Activated T-cell treated with anti-CD3 and anti-CD28 coated beads, Interleukin-2, amount 50 U/mL, for 4 hours (primary cell): Measurements from ENCODE around the gene ALG1L2. TPM values are rescaled to one million over a fixed set of nuclear protein-coding genes. Genes with fewer than 3 reads are reported as not detected.
A peak's percentile ranks its signal among the peaks of the same experiment; 100 is the strongest.
"Not testable (repeated sequence)": the region's sequence is repeated elsewhere in the genome, so short reads cannot be mapped to it uniquely, and the experiment has no call there.

ENCODE experiments used
- ATAC-seq, 2 donors: fragments of 200-7000 bp; cut with Tn5 transposase; one replicate each; pipeline ENCODE4 v1.10.0; 2021
- DNase-seq: peaks from one replicate; pipeline ENCODE4 v3.0.0-alpha.2; 2020
- H3K27me3 Mint-ChIP-seq: one replicate; pipeline ENCODE4 v1.8.0; 2021; ENCODE audit warnings: low read depth, mixed read lengths
- H3K36me3 Mint-ChIP-seq: one replicate; pipeline ENCODE4 v1.8.0; 2022; ENCODE audit warnings: mixed read lengths; ENCODE audit not compliant: insufficient read depth
- H3K4me1 Mint-ChIP-seq: one replicate; pipeline ENCODE4 v1.8.0; 2021; ENCODE audit warnings: low read depth, mixed read lengths
- H3K4me3 Mint-ChIP-seq: one replicate; pipeline ENCODE4 v1.8.0; 2021; ENCODE audit warnings: mild to moderate bottlenecking, moderate library complexity, mixed read lengths
- H3K9me3 Mint-ChIP-seq: one replicate; pipeline ENCODE4 v1.8.0; 2021; ENCODE audit warnings: mixed read lengths
- total RNA-seq, 3 donors: library from RNA; stranded (reverse); gene quantifications; one replicate each; pipeline ENCODE4 v1.2.1, GENCODE V29; 2021

The ALG1L2 gene
- total RNA-seq, 3 donors from 2014 or later = 0.37 to 0.38 TPM; not detected in 1

DNA sequence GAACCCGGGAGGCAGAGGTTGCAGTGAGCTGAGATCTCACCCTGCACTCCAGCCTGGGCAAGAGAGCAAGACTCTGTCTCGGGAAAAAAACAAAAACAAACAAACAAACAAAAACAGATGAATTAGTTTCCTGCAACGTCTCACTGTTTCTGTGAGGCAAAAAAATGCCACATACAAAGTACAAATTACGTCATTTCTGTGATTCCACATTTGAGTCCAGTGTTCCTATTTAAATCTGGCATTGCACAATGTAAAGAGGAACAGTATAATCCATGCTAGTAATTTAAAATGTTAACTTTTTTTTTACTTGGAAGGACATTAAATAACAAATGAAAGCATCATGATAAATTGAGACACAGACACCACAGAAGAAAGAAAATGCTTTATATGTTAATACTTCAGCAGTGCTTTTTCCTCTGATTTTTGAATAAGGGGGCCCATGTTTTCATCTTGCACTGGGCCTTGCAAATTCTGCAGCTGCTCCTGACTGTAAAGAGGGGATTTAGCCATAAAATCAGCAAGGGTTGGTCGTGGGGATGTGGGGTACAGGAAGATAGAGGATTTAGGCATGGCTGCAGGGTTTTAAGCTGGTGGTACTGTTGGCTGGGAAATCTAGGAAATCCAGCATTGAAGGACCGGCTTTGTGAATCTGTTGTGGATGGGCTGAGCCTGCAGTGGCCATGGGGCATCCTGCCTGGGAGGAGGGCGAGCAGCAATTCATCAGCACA, 1.9 kb downstream of the ALG1L2 start:
- not testable (repeated sequence) for ATAC-seq

DNA sequence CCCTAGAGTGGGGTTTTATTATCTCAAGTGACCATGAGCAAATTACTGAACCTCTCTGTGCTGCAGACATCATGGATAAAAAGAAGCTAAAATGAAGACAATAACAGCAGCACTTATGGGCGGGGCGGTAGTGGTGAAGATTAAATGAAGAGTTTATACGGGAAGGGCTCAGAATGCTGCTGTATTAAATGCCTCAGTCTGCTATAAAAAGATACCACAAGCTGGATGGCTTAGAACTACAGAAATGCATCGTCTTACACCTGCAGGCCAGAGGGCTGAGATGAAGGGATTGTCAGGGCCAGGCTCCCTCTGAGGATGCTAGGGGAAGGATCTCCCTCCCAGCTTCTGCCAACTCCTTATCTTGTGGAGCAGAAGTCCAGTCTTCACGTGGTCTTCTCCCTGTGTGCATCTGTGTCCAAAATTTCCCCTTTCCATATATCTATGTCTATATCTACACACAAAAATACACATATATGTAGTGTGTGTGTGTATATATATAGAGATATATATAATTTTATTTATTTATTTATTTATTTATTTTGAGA, 2.9 kb downstream of the ALG1L2 start:
- no peak overlapping the region for H3K4me3 Mint-ChIP-seq
- ATAC-seq (no peak), DNase-seq (no peak)
- H3K27me3 Mint-ChIP-seq = peaks cover 14% of the 10 kb centered on the region
- H3K9me3 Mint-ChIP-seq = no peaks in the 10 kb centered on the region
- no peaks in the 10 kb centered on the region for H3K36me3 Mint-ChIP-seq
- H3K4me1 Mint-ChIP-seq = peaks cover 2% of the 10 kb centered on the region

More for the DNA sequence above, 1.9 kb downstream of the ALG1L2 start:
- H3K4me3 Mint-ChIP-seq, H3K36me3 Mint-ChIP-seq, DNase-seq, H3K9me3 Mint-ChIP-seq, H3K4me1 Mint-ChIP-seq: not testable (repeated sequence)
- H3K27me3 Mint-ChIP-seq = peaks cover 14% of the 10 kb centered on the region

DNA sequence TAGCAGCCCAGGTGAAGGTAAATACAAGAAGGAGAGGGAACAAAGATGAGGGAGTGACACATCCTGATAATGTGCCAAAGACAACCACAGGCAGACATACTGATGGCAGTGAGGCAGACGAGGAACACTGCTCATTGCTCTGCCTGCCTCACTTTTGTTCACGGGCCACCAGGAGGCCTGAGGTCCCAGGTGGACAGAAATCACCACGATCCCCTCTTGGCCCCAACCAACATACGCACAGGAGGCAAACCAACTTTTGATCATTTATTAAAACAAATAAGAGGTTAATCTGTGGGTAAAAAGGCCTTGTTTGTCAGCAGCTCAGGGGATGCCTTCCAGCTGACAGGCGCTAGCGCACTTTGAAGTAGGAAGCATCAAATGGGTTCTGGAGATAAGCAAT, 4.2 kb downstream of the ALG1L2 start:
- H3K4me1 Mint-ChIP-seq = peaks cover 2% of the 10 kb centered on the region
- no peak for ATAC-seq
- H3K9me3 Mint-ChIP-seq = no peaks in the 10 kb centered on the region

DNA sequence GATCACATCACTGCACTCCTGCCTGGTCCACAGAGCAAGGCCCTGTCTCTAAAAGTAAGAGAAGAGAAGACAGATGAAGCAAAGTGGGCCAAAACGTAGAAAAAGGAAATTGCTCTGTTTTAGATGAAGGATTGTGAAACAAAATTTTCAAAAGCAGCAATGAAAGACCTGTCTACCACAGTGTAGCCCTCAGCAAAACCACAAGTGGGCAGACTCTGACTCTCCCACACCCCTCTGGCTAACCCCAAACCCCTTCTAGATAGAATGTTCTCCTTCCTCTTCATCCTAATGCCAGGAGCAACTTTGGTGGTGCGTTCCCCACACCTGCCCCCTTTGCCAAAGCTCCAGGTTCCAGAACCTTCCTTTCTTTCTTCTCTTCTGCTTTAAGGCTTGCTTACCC, 5.0 kb downstream of the ALG1L2 start:
- not testable (repeated sequence) for DNase-seq, ATAC-seq, H3K9me3 Mint-ChIP-seq, H3K4me3 Mint-ChIP-seq, H3K36me3 Mint-ChIP-seq, H3K4me1 Mint-ChIP-seq, H3K27me3 Mint-ChIP-seq

More for the DNA sequence above, 4.2 kb downstream of the ALG1L2 start:
- Mint-ChIP-seq H3K36me3 (no peaks in the 10 kb centered on the region), H3K27me3 (peaks cover 14% of the 10 kb centered on the region), H3K4me3 (no peak overlapping the region)
- DNase-seq = no peak

DNA sequence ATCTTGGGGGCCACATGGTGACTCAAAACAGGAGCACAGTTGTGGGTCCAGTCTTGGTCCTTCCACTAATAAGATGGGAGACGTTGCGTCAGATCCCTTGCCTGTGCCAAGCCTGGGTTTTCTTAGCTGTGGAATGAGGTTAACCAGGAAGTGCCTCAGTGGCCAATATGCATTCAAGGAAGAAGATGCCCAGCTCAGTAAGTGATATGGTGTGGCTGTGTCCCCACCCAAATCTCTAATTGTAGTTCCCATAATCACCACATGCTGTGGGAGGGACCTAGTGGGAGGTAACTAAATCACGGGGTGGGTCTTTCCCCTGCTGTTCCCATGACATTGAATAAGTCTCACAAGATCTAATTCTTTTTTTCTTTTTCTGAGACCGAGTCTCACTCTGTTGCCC, 6.4 kb downstream of the ALG1L2 start:
- no peaks in the 10 kb centered on the region for H3K9me3 Mint-ChIP-seq
- peaks cover 4% of the 10 kb centered on the region for H3K27me3 Mint-ChIP-seq
- H3K4me3 Mint-ChIP-seq = no peak overlapping the region
- H3K36me3 Mint-ChIP-seq = no peaks in the 10 kb centered on the region
- ATAC-seq (no peak), DNase-seq (no peak)
- peaks cover 1% of the 10 kb centered on the region for H3K4me1 Mint-ChIP-seq

DNA sequence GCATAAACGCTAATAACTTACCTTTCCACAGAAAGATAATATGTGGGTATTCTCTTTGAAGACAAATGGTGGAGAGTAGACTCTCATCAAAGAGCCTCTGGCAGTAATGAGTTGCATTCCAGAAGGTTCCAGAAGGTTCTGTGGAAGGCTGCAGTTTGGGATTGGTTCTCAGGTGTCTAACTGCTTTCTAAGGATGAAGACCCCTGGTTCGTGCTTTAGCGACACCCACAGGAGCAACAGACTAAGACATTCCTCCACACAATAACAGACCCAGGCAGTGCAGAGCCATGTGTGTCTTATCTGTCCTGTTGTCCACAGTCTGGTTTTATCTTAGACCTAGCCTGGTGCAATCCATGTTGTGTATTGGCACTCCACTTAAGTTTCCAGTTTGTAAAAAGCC, 9.1 kb downstream of the ALG1L2 start:
- not testable (repeated sequence) for H3K9me3 Mint-ChIP-seq, ATAC-seq, H3K27me3 Mint-ChIP-seq, DNase-seq, H3K4me3 Mint-ChIP-seq, H3K36me3 Mint-ChIP-seq
- H3K4me1 Mint-ChIP-seq = peaks cover 19% of the 10 kb centered on the region

DNA sequence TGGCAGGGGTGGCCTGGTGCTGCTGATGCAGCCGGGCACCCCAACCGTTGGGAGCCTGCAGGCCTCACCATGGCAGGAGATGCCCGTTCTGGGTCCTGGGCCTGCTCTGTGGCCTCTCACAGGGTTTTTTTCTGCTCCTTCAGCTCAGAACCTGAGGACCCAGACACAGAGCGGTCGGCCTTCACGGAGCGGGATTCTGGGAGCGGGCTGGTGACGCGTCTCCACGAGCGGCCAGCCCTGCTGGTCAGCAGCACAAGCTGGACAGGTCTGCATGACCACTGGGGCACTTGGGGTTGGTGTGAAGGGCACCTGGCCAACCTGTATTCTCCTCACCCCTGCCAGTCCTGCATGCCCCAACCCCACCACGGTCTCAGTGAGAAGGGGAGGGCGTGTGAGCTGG, 10.3 kb downstream of the ALG1L2 start:
- no peaks in the 10 kb centered on the region for H3K36me3 Mint-ChIP-seq
- H3K4me3 Mint-ChIP-seq = no peak overlapping the region
- H3K4me1 Mint-ChIP-seq = peaks cover 20% of the 10 kb centered on the region
- DNase-seq = no peak
- no peak for ATAC-seq
- no peaks in the 10 kb centered on the region for H3K9me3 Mint-ChIP-seq
- H3K27me3 Mint-ChIP-seq = no peaks in the 10 kb centered on the region

DNA sequence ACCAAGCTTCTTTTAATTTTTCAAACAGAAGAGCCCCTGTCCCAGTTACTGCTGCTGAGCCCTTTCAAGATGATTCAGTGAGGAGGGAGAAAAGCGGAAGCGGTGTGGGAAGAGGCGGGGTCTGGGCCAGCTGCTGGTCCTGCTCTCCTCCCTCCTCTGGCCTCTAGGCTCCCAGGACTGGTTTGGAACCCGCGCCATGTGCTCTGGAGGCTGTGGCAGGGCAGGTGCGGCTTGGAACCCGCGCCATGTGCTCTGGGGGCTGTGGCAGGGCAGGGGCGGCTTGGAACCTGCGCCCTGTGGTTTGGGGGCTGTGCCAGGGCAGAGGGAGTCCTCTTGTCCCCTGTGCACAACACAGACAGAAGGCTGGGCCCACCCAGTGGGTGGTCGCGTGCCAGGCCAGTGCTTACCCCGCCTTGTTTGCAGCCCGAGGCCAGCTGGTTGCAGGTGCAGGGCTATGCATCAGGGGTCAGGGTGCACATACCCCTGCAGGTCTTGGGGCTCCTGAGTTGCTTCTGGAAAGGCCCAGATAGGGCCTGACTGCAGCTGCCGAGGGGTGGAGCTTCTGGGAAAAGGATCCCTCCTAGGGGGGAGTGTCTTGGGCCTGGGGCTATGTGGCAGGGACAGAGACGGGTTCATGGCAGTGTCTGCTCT, 12.2 kb downstream of the ALG1L2 start:
- Mint-ChIP-seq H3K36me3 (no peaks in the 10 kb centered on the region), H3K4me3 (peak overlapping the region; percentile 51), H3K9me3 (no peaks in the 10 kb centered on the region), H3K27me3 (peaks cover 2% of the 10 kb centered on the region), H3K4me1 (peaks cover 25% of the 10 kb centered on the region)
- DNase-seq = no peak
- peak in 1 of 2 donors; percentile 21 for ATAC-seq

DNA sequence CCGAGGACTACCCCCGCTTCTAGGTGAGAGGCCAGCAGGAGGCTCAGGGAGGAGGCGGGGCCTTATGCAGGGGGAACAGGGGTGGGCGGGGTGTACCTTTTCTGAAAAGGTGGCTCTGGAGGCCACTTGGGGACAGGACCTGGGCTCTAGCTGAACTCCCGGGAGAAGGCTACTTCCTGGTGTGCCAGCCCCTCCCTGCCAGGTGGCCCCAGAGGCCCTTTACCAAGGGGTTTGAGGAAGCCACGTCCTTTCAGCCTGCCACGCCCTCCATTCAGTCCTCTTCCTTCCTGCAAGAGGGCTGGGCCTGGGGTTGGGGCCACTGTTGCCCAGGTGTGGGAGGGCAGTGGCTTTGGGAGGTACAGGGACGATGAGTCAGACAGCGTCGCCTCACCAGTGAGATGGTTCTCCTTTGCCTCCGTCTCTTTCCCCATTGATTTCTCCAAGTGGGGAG, 12.9 kb downstream of the ALG1L2 start:
- H3K4me3 Mint-ChIP-seq, ATAC-seq, H3K36me3 Mint-ChIP-seq, H3K27me3 Mint-ChIP-seq, H3K9me3 Mint-ChIP-seq, DNase-seq: not testable (repeated sequence)
- peaks cover 25% of the 10 kb centered on the region for H3K4me1 Mint-ChIP-seq

DNA sequence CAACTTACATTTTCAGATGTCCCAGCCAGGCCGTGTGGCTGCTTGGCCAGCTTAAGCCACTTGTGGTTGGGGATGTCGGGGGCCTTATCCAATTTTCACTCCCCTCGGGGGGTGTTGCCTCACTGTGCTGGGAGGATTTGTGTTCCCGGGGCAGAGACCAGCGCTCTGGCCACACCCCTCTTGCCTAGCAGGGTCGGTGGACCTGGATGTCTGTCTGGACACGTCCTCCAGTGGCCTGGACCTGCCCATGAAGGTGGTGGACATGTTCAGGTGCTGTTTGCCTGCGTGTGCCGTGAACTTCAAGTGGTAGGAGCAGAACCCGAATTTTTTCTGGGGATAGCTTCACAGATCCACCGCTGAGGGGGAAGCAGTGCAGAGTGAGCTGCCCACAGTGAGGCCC, 14.2 kb downstream of the ALG1L2 start:
- H3K4me3 Mint-ChIP-seq, ATAC-seq, DNase-seq, H3K27me3 Mint-ChIP-seq, H3K9me3 Mint-ChIP-seq, H3K36me3 Mint-ChIP-seq: not testable (repeated sequence)
- H3K4me1 Mint-ChIP-seq = peaks cover 25% of the 10 kb centered on the region

DNA sequence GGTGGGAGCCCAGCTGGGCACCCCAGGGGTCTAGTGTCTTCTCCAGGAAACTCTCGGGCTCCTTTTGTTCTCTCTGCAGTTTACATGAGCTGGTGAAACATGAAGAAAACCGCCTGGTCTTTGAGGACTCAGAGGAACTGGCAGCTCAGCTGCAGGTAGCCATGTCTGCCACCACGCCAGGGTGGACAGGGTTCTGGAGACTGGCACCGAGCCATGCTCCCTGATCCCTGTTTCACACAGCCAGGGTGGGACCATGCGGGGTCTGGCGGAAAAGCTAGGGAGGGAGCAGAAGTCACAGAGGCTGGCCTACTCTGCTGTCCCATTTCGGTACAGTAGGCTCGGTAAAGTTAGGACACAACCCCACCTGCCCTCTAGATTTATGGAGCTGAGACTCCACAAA, 15.5 kb downstream of the ALG1L2 start:
- not testable (repeated sequence) for ATAC-seq, H3K27me3 Mint-ChIP-seq, DNase-seq, H3K4me3 Mint-ChIP-seq, H3K9me3 Mint-ChIP-seq, H3K36me3 Mint-ChIP-seq
- peaks cover 25% of the 10 kb centered on the region for H3K4me1 Mint-ChIP-seq

DNA sequence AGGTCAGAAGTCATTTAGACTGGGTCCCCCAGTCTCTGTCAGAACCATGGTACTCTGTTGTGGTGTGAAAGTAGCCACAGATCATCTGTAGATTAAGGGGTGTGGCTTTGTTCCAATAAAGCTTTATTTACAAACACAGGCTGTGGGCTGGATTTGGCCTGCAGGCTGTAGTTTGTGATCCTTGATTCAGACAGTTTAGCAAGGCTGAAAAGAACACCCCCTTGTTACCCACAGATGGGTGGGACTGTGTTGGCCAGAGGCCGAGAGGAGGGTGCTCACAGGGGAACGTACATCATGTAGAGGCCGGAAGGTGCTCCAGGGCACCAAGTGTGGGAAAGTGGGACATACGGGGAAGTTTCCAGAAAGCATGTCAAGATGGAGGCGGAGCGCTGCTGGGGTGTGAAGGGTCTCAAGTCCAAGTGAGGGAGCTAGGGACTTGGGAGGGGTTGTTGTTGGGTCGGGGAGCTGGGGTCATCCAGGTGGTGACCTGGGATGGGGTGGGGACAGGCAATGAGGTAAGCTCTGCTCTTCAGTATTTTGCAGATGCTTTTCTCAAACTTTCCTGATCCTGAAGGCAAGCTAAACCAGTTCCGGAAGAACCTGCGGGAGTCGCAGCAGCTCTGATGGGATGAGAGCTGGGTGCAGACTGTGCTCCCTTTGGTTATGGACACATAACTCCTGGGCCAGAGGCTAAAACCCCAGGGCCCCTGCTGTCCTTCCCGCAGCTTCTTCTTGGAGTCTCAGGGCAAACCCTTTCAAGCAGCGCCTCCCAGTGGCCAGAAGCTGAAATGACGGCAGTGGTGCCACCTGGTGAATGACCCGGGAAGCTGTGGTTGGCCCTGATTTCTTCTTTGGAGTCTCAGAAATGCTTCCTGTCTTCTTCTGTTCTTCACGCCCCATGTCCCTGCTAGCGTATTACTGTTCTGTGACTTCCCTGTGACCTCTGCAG, 16.3 kb downstream of the ALG1L2 start:
- not testable (repeated sequence) for H3K4me3 Mint-ChIP-seq, H3K27me3 Mint-ChIP-seq, ATAC-seq, H3K36me3 Mint-ChIP-seq, H3K9me3 Mint-ChIP-seq, DNase-seq
- peaks cover 24% of the 10 kb centered on the region for H3K4me1 Mint-ChIP-seq

DNA sequence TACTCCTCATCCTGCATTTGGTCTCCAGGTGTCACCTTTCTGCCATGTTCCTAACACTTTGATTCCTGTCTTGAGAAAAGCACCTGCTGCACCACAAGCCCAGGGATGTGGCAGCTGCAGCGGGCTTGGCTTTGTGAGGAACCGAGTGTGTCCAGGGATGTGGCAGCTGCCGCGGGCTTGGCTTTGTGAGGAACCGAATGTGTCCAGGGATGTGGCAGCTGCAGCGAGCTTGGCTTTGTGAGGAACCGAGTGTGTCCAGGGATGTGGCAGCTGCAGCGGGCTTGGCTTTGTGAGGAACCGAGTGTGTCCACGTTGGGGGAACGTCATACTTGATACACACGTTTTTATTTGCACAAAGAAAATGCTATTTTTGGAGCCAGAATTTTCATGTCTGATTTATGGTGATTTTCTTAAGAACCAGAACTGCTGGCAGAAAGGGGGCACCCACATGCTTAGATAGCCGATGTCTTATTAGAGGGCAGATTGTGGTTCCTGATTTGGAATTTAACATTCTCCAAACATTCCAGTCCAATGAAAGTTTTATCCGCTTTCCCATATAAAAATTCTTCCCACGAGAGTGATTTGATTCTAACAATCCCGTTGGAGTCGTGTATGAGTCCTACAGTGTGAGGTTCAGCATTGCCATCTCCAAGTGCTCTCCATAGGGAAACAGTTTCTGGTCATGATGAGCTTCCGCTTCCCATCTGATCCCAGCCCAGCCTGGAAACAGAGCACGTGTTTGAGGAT, 17.2 kb downstream of the ALG1L2 start:
- not testable (repeated sequence) for H3K9me3 Mint-ChIP-seq, H3K27me3 Mint-ChIP-seq, DNase-seq, H3K4me3 Mint-ChIP-seq, ATAC-seq, H3K36me3 Mint-ChIP-seq
- H3K4me1 Mint-ChIP-seq = peaks cover 17% of the 10 kb centered on the region
